ENCODE results near the gene KCNG3.

GRCh38 chr2:42486145-42486906, 7.5 kb downstream of the KCNG3 start:
- TF ChIP-seq CTCF (IDR thresholded peaks at IDR 0.05 in 8 of 11, conservative IDR thresholded peaks at IDR 0.05 in 3 of 11), result no peak
- no peak for TF ChIP-seq POLR2A (IDR thresholded peaks at IDR 0.05)

Measured in spleen (tissue), 7 donors.